RWPE2 (cell line): ENCODE measurements around the gene SCYL3.

ENCODE experiments used
- ATAC-seq: fragments of 200-7000 bp; cut with Tn5 transposase; 3 replicates; pipeline ENCODE4 v1.9.1; 2021; ENCODE audit warnings: low read depth
- DNase-seq: peaks from one replicate; pipeline ENCODE4 v3.0.0-alpha.2; 2020; ENCODE audit warnings: low spot score
- H3K27ac ChIP-seq: fragments of 450-650 bp; 2 replicates; pipeline ENCODE4 v1.5.1; 2017; ENCODE audit warnings: mild to moderate bottlenecking; ENCODE audit not compliant: poor library complexity, severe bottlenecking
- H3K27me3 ChIP-seq: fragments of 250-450 bp; sonication (Bioruptor Pico); 2 replicates; pipeline ENCODE4 v1.5.1; 2021; ENCODE audit warnings: mild to moderate bottlenecking, moderate library complexity; ENCODE audit not compliant: insufficient read depth, poor library complexity, severe bottlenecking
- H3K36me3 ChIP-seq: fragments of 250-450 bp; sonication (Bioruptor Pico); 2 replicates; pipeline ENCODE4 v1.5.1; 2020; ENCODE audit warnings: low read depth, mild to moderate bottlenecking, moderate library complexity
- H3K4me1 ChIP-seq: fragments of 250-450 bp; sonication (Bioruptor Pico); 2 replicates; pipeline ENCODE4 v1.5.1; 2021; ENCODE audit warnings: mild to moderate bottlenecking, moderate library complexity; ENCODE audit not compliant: insufficient read depth, poor library complexity, severe bottlenecking
- H3K4me3 ChIP-seq: fragments of 250-450 bp; sonication (Bioruptor Pico); 2 replicates; pipeline ENCODE4 v1.5.1; 2021; ENCODE audit warnings: mild to moderate bottlenecking, moderate library complexity; ENCODE audit not compliant: severe bottlenecking
- H3K9me3 ChIP-seq: fragments of 250-450 bp; sonication (Bioruptor Pico); 2 replicates; pipeline ENCODE4 v1.5.1; 2021; ENCODE audit warnings: mild to moderate bottlenecking, moderate library complexity; ENCODE audit not compliant: severe bottlenecking
- TF ChIP-seq, protein P1 (sequence below): fragments of 450-650 bp; IDR thresholded peaks from one replicate; pipeline ENCODE4 v1.5.1; 2017; ENCODE audit warnings: mild to moderate bottlenecking, moderate library complexity; ENCODE audit not compliant: poor library complexity, severe bottlenecking

SCYL3 gene

DNA sequence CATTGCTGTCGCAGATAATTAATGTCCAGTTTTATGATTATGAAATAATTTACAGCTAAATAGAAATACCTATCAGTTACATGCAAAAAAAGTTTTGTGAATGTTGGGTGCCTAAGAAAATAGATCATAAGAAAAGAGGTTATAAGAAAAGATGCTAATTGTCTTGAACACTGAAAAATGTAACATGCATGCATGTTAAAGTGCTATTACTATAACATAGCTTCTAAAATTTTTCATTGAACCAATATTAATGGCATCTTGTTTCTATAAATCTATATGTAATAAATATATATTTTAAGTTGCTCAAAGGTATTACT is 35.5 kb upstream of the SCYL3 start:
- Histone ChIP-seq H3K27me3 (no peaks in the 10 kb centered on the region), H3K4me1 (peaks cover 2% of the 10 kb centered on the region), H3K27ac (no peak overlapping the region), H3K4me3 (no peak overlapping the region), H3K9me3 (peaks cover 2% of the 10 kb centered on the region), H3K36me3 (no peaks in the 10 kb centered on the region)
- no peak for ATAC-seq
- TF ChIP-seq, protein P1, sequence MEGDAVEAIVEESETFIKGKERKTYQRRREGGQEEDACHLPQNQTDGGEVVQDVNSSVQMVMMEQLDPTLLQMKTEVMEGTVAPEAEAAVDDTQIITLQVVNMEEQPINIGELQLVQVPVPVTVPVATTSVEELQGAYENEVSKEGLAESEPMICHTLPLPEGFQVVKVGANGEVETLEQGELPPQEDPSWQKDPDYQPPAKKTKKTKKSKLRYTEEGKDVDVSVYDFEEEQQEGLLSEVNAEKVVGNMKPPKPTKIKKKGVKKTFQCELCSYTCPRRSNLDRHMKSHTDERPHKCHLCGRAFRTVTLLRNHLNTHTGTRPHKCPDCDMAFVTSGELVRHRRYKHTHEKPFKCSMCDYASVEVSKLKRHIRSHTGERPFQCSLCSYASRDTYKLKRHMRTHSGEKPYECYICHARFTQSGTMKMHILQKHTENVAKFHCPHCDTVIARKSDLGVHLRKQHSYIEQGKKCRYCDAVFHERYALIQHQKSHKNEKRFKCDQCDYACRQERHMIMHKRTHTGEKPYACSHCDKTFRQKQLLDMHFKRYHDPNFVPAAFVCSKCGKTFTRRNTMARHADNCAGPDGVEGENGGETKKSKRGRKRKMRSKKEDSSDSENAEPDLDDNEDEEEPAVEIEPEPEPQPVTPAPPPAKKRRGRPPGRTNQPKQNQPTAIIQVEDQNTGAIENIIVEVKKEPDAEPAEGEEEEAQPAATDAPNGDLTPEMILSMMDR: peak; percentile 72
- no peak for DNase-seq

- peak; percentile 68 for ATAC-seq
These were observed 34.9 kb upstream of the SCYL3 start for GRCh38 chr1:169928438-169929209.

GRCh38 chr1:169925505-169926482 is 32.1 kb upstream of the SCYL3 start:
- peaks cover 2% of the 10 kb centered on the region for H3K9me3 ChIP-seq
- no peaks in the 10 kb centered on the region for H3K36me3 ChIP-seq
- no peaks in the 10 kb centered on the region for H3K4me1 ChIP-seq
- ATAC-seq (no peak), DNase-seq (no peak)
- no peak overlapping the region for H3K4me3 ChIP-seq
- no peak overlapping the region for H3K27ac ChIP-seq
- no peaks in the 10 kb centered on the region for H3K27me3 ChIP-seq
- TF ChIP-seq, protein P1: no peak

More at GRCh38 chr1:169928438-169929209, 34.9 kb upstream of the SCYL3 start:
- Histone ChIP-seq H3K27me3 (no peaks in the 10 kb centered on the region), H3K4me3 (no peak overlapping the region), H3K27ac (no peak overlapping the region), H3K9me3 (peaks cover 2% of the 10 kb centered on the region), H3K4me1 (no peaks in the 10 kb centered on the region), H3K36me3 (no peaks in the 10 kb centered on the region)
- TF ChIP-seq, protein P1: peak; percentile 92
- DNase-seq: no peak

DNA sequence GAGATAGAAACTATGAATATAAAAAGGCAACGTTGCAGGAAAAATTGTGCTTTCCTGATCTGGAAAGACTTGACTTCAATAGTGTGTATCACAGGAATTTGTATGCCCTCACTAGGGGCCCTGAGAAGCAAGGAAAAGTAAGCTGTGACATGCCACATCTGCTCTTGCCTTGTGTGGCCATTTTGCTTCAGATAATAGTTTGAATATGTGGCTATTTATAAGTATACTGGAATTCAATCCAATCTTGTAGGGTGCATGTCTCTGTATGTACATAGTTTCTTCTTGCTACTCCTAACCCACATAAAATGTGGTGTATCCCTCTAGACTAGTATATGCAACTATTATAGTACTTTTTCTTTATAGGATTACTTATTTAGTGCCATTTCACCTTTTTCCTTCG is 31.1 kb upstream of the SCYL3 start:
- Histone ChIP-seq H3K4me1 (no peaks in the 10 kb centered on the region), H3K27me3 (no peaks in the 10 kb centered on the region), H3K36me3 (no peaks in the 10 kb centered on the region), H3K9me3 (peaks cover 2% of the 10 kb centered on the region), H3K4me3 (no peak overlapping the region), H3K27ac (no peak overlapping the region)
- DNase-seq: no peak
- TF ChIP-seq, protein P1: no peak
- no peak for ATAC-seq
